Measurements from ENCODE around the gene TMEM14C. TPM values are rescaled to one million over a fixed set of nuclear protein-coding genes. Genes with fewer than 3 reads are reported as not detected.

TMEM14C gene
- total RNA-seq, 4 donors from 2014 or later, result 63.4 to 76.7 (median 73.7) TPM

- WGBS, result 94% methylated on average over 3 of the region's 3 CpGs
- Histone ChIP-seq H3K4me3 (no peak overlapping the region), H3K36me3 (peaks cover 29% of the 10 kb centered on the region), H3K9me3 (no peaks in the 10 kb centered on the region), H3K27ac (no peak overlapping the region), H3K27me3 (no peaks in the 10 kb centered on the region), H3K4me1 (no peaks in the 10 kb centered on the region)
- no peak for TF ChIP-seq EP300 (IDR thresholded peaks at IDR 0.05)
- no peak for TF ChIP-seq POLR2AphosphoS5 (IDR thresholded peaks at IDR 0.05)
- no peak for TF ChIP-seq POLR2A (IDR thresholded peaks at IDR 0.05)
- TF ChIP-seq, protein P1, sequence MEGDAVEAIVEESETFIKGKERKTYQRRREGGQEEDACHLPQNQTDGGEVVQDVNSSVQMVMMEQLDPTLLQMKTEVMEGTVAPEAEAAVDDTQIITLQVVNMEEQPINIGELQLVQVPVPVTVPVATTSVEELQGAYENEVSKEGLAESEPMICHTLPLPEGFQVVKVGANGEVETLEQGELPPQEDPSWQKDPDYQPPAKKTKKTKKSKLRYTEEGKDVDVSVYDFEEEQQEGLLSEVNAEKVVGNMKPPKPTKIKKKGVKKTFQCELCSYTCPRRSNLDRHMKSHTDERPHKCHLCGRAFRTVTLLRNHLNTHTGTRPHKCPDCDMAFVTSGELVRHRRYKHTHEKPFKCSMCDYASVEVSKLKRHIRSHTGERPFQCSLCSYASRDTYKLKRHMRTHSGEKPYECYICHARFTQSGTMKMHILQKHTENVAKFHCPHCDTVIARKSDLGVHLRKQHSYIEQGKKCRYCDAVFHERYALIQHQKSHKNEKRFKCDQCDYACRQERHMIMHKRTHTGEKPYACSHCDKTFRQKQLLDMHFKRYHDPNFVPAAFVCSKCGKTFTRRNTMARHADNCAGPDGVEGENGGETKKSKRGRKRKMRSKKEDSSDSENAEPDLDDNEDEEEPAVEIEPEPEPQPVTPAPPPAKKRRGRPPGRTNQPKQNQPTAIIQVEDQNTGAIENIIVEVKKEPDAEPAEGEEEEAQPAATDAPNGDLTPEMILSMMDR (IDR thresholded peaks at IDR 0.05), result no peak
- no peak for DNase-seq (ENCODE audit: low spot score in 2 of 2)
Measured at GRCh38 chr6:10778230-10778629, 55.4 kb downstream of the TMEM14C start.

GRCh38 chr6:10779076-10779475 lies 56.2 kb downstream of the TMEM14C start:
- Histone ChIP-seq H3K36me3 (peaks cover 31% of the 10 kb centered on the region), H3K9me3 (no peaks in the 10 kb centered on the region), H3K4me1 (no peaks in the 10 kb centered on the region), H3K27ac (no peak overlapping the region), H3K27me3 (no peaks in the 10 kb centered on the region), H3K4me3 (no peak overlapping the region)
- TF ChIP-seq, protein P1 (IDR thresholded peaks at IDR 0.05), result no peak
- no peak for TF ChIP-seq EP300 (IDR thresholded peaks at IDR 0.05)
- no peak for TF ChIP-seq POLR2AphosphoS5 (IDR thresholded peaks at IDR 0.05)
- no peak for TF ChIP-seq POLR2A (IDR thresholded peaks at IDR 0.05)
- WGBS, result 95% methylated on average over 8 of the region's 8 CpGs
- no peak for DNase-seq (ENCODE audit: low spot score in 2 of 2)

Other genes with a start within 250 kb of the TMEM14C start
- 10 to 100 TPM in 3 of 4 donors, 1 to 10 TPM in 1; 8.0 to 37.4 (median 14.4) TPM for gene GCNT2, start 201.7 kb upstream of the TMEM14C start, total RNA-seq
- not detected for gene C6orf52, start 28.5 kb upstream of the TMEM14C start, total RNA-seq
- 10 to 100 TPM in 3 of 4 donors, 1 to 10 TPM in 1; 8.8 to 17.5 (median 13.4) TPM for gene PAK1IP1, start 28.1 kb upstream of the TMEM14C start, total RNA-seq
- gene TMEM14B, start 24.7 kb downstream of the TMEM14C start, total RNA-seq, result 10 to 100 TPM; 40.8 to 64.7 (median 45.5) TPM
- under 1 TPM in 2 of 4 donors, not detected in 2; 0.26 to 0.49 TPM for gene MAK, start 115.5 kb downstream of the TMEM14C start, total RNA-seq
- not detected for gene GCM2, start 159.0 kb downstream of the TMEM14C start, total RNA-seq
- 1 to 10 TPM in 1 of 4 donors, under 1 TPM in 2, not detected in 1; 0.44 to 5.2 (median 0.49) TPM for gene SYCP2L, start 164.0 kb downstream of the TMEM14C start, total RNA-seq